ENCODE results near the gene SATB1. TPM values are rescaled to one million over a fixed set of nuclear protein-coding genes. Genes with fewer than 3 reads are reported as not detected.

The SATB1 gene
- total and polyA plus RNA-seq, 2 of the 8 experiments (the other 6 are each of a cell fraction or from before 2014, with no cell fraction given): 18.8 to 28.0 TPM

- no peak for FAIRE-seq
- no peaks in the 10 kb centered on the region for H3K27me3 ChIP-seq (replicated peaks in 1 of 4; ENCODE audit: control insufficient read depth in 3 of 4, extremely low read depth in 1 of 4, insufficient read depth in 3 of 4, low read length in 3 of 4)
- DNase-seq (ENCODE audit: low read depth in 1 of 2, low spot score in 2 of 2): no peak
- no peak overlapping the region for H3K27ac ChIP-seq (ENCODE audit: low read depth, low read length)
- H3K4me3 ChIP-seq (ENCODE audit: extremely low read depth in 1 of 4, insufficient read depth in 2 of 4, low read depth in 3 of 4, low read length in 4 of 4): no peak overlapping the region
- H3K9me3 ChIP-seq (ENCODE audit: insufficient read depth in 2 of 2, low read depth in 1 of 2, low read length in 1 of 2): no peaks in the 10 kb centered on the region
- H3K56ac ChIP-seq (replicated peaks; ENCODE audit: insufficient read length, low read depth, low read length): no peak overlapping the region
- no peak overlapping the region for H2AFZ ChIP-seq (ENCODE audit: low read length)
- H4K8ac ChIP-seq (ENCODE audit: extremely low read depth, insufficient read depth, low read length): no peak overlapping the region
- WGBS, 2 experiments (ENCODE audit: extremely low coverage in 1 of 2, insufficient coverage in 1 of 2, insufficient read length in 1 of 2, insufficient replicate concordance in 2 of 2, low coverage in 1 of 2, low lambda C conversion rate in 2 of 2, missing lambda C conversion rate in 1 of 2): 66% methylated on average over 2 of the region's 2 CpGs; no CpG with 5 or more reads in 1 of the 2 experiments
- H3K4me2 ChIP-seq (ENCODE audit: insufficient read depth in 1 of 2, low read depth in 2 of 2, low read length in 2 of 2): no peak overlapping the region
- no peaks in the 10 kb centered on the region for H3K4me1 ChIP-seq (replicated peaks in 1 of 4; ENCODE audit: control insufficient read depth in 3 of 4, insufficient read depth in 4 of 4, low read length in 3 of 4)
- H3K9ac ChIP-seq (replicated peaks in 1 of 4; ENCODE audit: extremely low read depth in 1 of 4, low read depth in 3 of 4, low read length in 3 of 4): no peak overlapping the region
- H4K91ac ChIP-seq (replicated peaks; ENCODE audit: insufficient read length, low read length): no peak overlapping the region
- H4K20me1 ChIP-seq (replicated peaks in 1 of 2; ENCODE audit: control insufficient read depth in 1 of 2, insufficient read depth in 2 of 2, low read length in 2 of 2): no peaks in the 10 kb centered on the region
- H3K23me2 ChIP-seq (ENCODE audit: low read depth, low read length): no peaks in the 10 kb centered on the region
- peaks cover 3 to 7% (median 4%) of the 10 kb centered on the region in 4 experiments; a peak in 5 of 8 replicates for H3K36me3 ChIP-seq (ENCODE audit: control insufficient read depth in 2 of 4, insufficient read depth in 4 of 4, low read length in 3 of 4)
- no peak overlapping the region for H3K23ac ChIP-seq (ENCODE audit: insufficient read length)
- no peak overlapping the region for H3K4ac ChIP-seq (replicated peaks; ENCODE audit: insufficient read length, low read depth, low read length)
- ChIA-PET CTCF (ENCODE audit: partially characterized antibody) (interaction anchor here (1.0 kb wide), 1 partner anchor 99 kb away, joined by 3 read pairs; no protein-coding TSS in a partner anchor), POLR2A (ENCODE audit: partially characterized antibody) (no interaction called here)
- H2BK15ac ChIP-seq (ENCODE audit: low read length): no peak overlapping the region
- no peak for TF ChIP-seq POLR2A (IDR thresholded peaks at IDR 0.05; ENCODE audit: control extremely low read depth in 1 of 2, low read depth in 2 of 2, low read length in 2 of 2)
- TF ChIP-seq, protein P1, sequence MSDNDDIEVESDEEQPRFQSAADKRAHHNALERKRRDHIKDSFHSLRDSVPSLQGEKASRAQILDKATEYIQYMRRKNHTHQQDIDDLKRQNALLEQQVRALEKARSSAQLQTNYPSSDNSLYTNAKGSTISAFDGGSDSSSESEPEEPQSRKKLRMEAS (IDR thresholded peaks at IDR 0.05): no peak
- no peak for TF ChIP-seq ATF2 (IDR thresholded peaks at IDR 0.05; ENCODE audit: low read length)
- TF ChIP-seq NANOG (IDR thresholded peaks at IDR 0.05; ENCODE audit: insufficient read depth, low read depth, low read length, poor library complexity, severe bottlenecking): no peak
- TF ChIP-seq, protein P2, sequence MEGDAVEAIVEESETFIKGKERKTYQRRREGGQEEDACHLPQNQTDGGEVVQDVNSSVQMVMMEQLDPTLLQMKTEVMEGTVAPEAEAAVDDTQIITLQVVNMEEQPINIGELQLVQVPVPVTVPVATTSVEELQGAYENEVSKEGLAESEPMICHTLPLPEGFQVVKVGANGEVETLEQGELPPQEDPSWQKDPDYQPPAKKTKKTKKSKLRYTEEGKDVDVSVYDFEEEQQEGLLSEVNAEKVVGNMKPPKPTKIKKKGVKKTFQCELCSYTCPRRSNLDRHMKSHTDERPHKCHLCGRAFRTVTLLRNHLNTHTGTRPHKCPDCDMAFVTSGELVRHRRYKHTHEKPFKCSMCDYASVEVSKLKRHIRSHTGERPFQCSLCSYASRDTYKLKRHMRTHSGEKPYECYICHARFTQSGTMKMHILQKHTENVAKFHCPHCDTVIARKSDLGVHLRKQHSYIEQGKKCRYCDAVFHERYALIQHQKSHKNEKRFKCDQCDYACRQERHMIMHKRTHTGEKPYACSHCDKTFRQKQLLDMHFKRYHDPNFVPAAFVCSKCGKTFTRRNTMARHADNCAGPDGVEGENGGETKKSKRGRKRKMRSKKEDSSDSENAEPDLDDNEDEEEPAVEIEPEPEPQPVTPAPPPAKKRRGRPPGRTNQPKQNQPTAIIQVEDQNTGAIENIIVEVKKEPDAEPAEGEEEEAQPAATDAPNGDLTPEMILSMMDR (IDR thresholded peaks at IDR 0.05; ENCODE audit: control extremely low read depth in 1 of 3, insufficient read depth in 1 of 3, low read depth in 1 of 3, low read length in 3 of 3): no peak
- no peak for TF ChIP-seq SUZ12 (IDR thresholded peaks at IDR 0.05; ENCODE audit: low read length)
- no peak overlapping the region for H3K18ac ChIP-seq (ENCODE audit: extremely low read depth, low read length)
- no peak overlapping the region for H2BK12ac ChIP-seq (ENCODE audit: low read depth, low read length)
- no peaks in the 10 kb centered on the region for H3K79me1 ChIP-seq (ENCODE audit: low read depth, low read length)
- no peak overlapping the region for H4K5ac ChIP-seq (ENCODE audit: insufficient read length, low read depth, low read length)
- H2BK5ac ChIP-seq (ENCODE audit: low read depth, low read length): no peak overlapping the region
- H3K79me2 ChIP-seq (ENCODE audit: control insufficient read depth in 1 of 2, insufficient read depth in 2 of 2, low read length in 2 of 2): no peaks in the 10 kb centered on the region
- no peak overlapping the region for H2BK20ac ChIP-seq (ENCODE audit: low read length)
- H2AK5ac ChIP-seq (ENCODE audit: low read depth, low read length): no peak overlapping the region
- H3K14ac ChIP-seq (ENCODE audit: insufficient read length): no peak overlapping the region
- H2BK120ac ChIP-seq (replicated peaks; ENCODE audit: low read depth, low read length): no peak overlapping the region
These were observed 31.2 kb downstream of the SATB1 start for GRCh38 chr3:18393906-18394305.

All from H1 (cell line).